NB4 (cell line): ENCODE results near the gene LINGO1.

Experiments used
- MAX ChIP-seq: IDR thresholded peaks from 2 replicates; pipeline ENCODE4 v1.6.1; 2011; ENCODE audit warnings: low read depth, low read length
- POLR2A ChIP-seq: IDR thresholded peaks from 2 replicates; pipeline ENCODE4 v1.6.1; 2011; ENCODE audit warnings: mild to moderate bottlenecking; ENCODE audit not compliant: insufficient read length; ENCODE audit errors: extremely low read depth
- TF ChIP-seq, protein P1 (sequence below): IDR thresholded peaks from one replicate; pipeline ENCODE4 v1.5.1; 2012; ENCODE audit warnings: low read depth, low read length

- TF ChIP-seq POLR2A = no peak
- TF ChIP-seq MAX = no peak
- TF ChIP-seq, protein P1, sequence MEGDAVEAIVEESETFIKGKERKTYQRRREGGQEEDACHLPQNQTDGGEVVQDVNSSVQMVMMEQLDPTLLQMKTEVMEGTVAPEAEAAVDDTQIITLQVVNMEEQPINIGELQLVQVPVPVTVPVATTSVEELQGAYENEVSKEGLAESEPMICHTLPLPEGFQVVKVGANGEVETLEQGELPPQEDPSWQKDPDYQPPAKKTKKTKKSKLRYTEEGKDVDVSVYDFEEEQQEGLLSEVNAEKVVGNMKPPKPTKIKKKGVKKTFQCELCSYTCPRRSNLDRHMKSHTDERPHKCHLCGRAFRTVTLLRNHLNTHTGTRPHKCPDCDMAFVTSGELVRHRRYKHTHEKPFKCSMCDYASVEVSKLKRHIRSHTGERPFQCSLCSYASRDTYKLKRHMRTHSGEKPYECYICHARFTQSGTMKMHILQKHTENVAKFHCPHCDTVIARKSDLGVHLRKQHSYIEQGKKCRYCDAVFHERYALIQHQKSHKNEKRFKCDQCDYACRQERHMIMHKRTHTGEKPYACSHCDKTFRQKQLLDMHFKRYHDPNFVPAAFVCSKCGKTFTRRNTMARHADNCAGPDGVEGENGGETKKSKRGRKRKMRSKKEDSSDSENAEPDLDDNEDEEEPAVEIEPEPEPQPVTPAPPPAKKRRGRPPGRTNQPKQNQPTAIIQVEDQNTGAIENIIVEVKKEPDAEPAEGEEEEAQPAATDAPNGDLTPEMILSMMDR = no peak
Measured at GRCh38 chr15:77564341-77564740, 68.4 kb downstream of the LINGO1 start.
